AG04449 (cell line): ENCODE results near the gene PCBP3.

Experiments used
- CTCF ChIA-PET: fragments of 350-600 bp; formaldehyde crosslinking; extraction: SDS; loops from one replicate; lab custom pipeline; 2021; ENCODE audit warnings: antibody characterized with exemption; lab: Yijun Ruan, JAX
- POLR2A ChIA-PET: fragments of 400-600, 350-600 bp; formaldehyde crosslinking; extraction: SDS; loops from one replicate; lab custom pipeline; 2020; ENCODE audit warnings: antibody characterized with exemption, inconsistent platforms; lab: Yijun Ruan, JAX
- DNase-seq: peaks from one replicate; pipeline ENCODE4 v3.0.0-alpha.2; 2010; ENCODE audit warnings: low read depth, low spot score
- H3K4me3 ChIP-seq: 2 replicates; pipeline ENCODE4 v1.5.1; 2011; ENCODE audit warnings: low read depth, mild to moderate bottlenecking, control low read depth, low read length
- CTCF ChIP-seq: IDR thresholded peaks from one replicate; pipeline ENCODE4 v1.5.1; 2011; ENCODE audit warnings: mild to moderate bottlenecking, moderate library complexity, low read length, control low read depth, inconsistent platforms; ENCODE audit not compliant: insufficient read depth; ENCODE audit errors: missing control alignments

Gene PCBP3

GRCh38 chr21:45934085-45934484 lies 290.6 kb downstream of the PCBP3 start:
- DNase-seq, result no peak
- ChIA-PET POLR2A (no interaction called here), CTCF (interaction anchor here (1.1 to 1.8 kb wide), 2 partner anchors 9 to 13 kb away, joined by 3 to 7 read pairs; no protein-coding TSS in a partner anchor)
- no peak for TF ChIP-seq CTCF
- H3K4me3 ChIP-seq, result no peak overlapping the region

- no peak overlapping the region for H3K4me3 ChIP-seq
- POLR2A ChIA-PET, result no interaction called here
- no peak for DNase-seq
- TF ChIP-seq CTCF, result no peak
- CTCF ChIA-PET, result interaction anchor here (1.0 to 1.8 kb wide), 3 partner anchors 9 to 13 kb away, joined by 3 to 7 read pairs (median 4); no protein-coding TSS in a partner anchor
Measured at GRCh38 chr21:45934554-45934953, 291.0 kb downstream of the PCBP3 start.

DNA sequence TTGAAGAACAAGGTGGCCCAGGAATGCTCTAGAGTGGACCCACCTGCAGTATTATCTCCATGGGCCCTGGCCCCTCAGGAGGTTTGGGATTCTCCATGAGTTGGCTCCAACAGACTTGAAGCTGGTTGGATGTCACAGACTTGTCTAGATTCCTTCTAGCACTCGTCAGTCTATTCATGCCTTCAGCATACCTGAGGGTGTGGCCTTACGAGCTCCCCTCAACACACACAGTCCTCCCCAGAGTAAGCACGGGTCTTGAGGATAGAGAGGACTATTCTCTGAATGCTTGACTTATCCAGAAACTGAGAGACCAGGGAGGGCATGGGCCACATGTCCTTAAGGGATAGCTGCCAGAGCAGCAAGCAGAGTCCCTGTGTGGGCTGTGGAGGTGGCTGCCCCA lies 292.1 kb downstream of the PCBP3 start:
- no peak for TF ChIP-seq CTCF
- POLR2A ChIA-PET, result no interaction called here
- H3K4me3 ChIP-seq, result no peak overlapping the region
- DNase-seq, result no peak
- CTCF ChIA-PET, result interaction anchor here (1.8 kb wide), 1 partner anchor 10 kb away, joined by 6 read pairs; no protein-coding TSS in a partner anchor

DNA sequence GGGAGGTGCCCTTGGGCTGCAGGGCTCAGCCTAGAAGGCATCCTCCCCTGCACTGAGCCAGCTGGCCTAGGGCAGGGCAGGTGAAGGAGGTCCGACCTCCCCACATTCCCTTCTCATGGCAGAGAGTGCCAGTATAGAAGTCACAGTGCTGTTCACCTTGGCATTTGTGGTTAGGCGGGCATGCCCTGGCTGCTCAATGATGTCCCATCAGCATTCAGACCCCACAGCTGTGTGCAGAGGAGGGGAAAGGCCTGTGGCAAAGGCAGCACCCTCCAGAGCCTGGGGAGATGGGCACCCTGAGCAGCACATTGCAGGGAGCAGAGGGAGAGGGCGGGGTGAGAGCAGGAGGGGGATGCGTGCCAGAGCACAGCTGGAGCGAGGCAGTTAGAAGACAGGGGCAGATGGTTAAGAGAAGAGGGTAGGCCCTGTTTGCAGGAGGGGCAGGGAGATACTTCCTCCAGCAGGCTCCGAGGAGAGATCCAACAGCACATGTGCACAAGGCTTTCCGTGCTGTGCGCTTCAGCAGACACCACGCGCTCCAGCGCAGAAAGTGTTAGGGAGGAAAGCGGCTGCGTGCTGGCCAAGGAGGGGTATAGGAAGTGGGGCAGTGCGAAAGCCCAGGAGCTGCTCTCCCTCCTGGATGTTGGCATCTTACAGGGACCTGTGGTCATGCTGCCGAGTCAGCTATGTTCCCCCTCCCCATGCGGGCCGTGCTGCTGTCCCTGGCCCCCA lies 294.4 kb downstream of the PCBP3 start:
- TF ChIP-seq CTCF, result no peak
- DNase-seq, result no peak
- POLR2A ChIA-PET, result no interaction called here
- CTCF ChIA-PET, result interaction anchor here (0.8 to 0.9 kb wide), 2 partner anchors 15 to 549 kb away, joined by 3 read pairs; no protein-coding TSS in a partner anchor
- H3K4me3 ChIP-seq, result no peak overlapping the region

GRCh38 chr21:45938453-45938755 lies 294.9 kb downstream of the PCBP3 start:
- POLR2A ChIA-PET, result no interaction called here
- no peak for TF ChIP-seq CTCF
- no peak for DNase-seq
- no peak overlapping the region for H3K4me3 ChIP-seq
- CTCF ChIA-PET, result interaction anchor here (0.8 to 0.9 kb wide), 2 partner anchors 16 to 549 kb away, joined by 3 read pairs; no protein-coding TSS in a partner anchor

- no peak for DNase-seq
- CTCF ChIA-PET, result interaction anchor here (0.8 to 0.9 kb wide), 2 partner anchors 16 to 550 kb away, joined by 3 read pairs; no protein-coding TSS in a partner anchor
- H3K4me3 ChIP-seq, result no peak overlapping the region
- TF ChIP-seq CTCF, result no peak
- POLR2A ChIA-PET, result no interaction called here
Measured at GRCh38 chr21:45938811-45939520, 295.4 kb downstream of the PCBP3 start.
